Measurements from ENCODE around the gene RNF141.

Gene RNF141

GRCh38 chr11:10550503-10551289, 9.7 kb upstream of the RNF141 start:
- DNase-seq (ENCODE audit: low read depth) = peak; percentile 66
- H3K4me3 ChIP-seq (ENCODE audit: low read length) = no peak overlapping the region
- no peak for TF ChIP-seq CTCF (conservative IDR thresholded peaks at IDR 0.05; ENCODE audit: low read length)

GRCh38 chr11:10544491-10545465, 3.8 kb upstream of the RNF141 start:
- no peak overlapping the region for H3K4me3 ChIP-seq (ENCODE audit: low read length)
- no peak for DNase-seq (ENCODE audit: low read depth)
- no peak for TF ChIP-seq CTCF (conservative IDR thresholded peaks at IDR 0.05; ENCODE audit: low read length)

- DNase-seq (ENCODE audit: low read depth) = no peak
- no peak overlapping the region for H3K4me3 ChIP-seq (ENCODE audit: low read length)
- TF ChIP-seq CTCF (conservative IDR thresholded peaks at IDR 0.05; ENCODE audit: low read length) = no peak
Measured at GRCh38 chr11:10543782-10544181, 2.8 kb upstream of the RNF141 start.

- H3K4me3 ChIP-seq (ENCODE audit: low read length) = no peak overlapping the region
- TF ChIP-seq CTCF (conservative IDR thresholded peaks at IDR 0.05; ENCODE audit: low read length) = no peak
- DNase-seq (ENCODE audit: low read depth) = no peak
Measured at GRCh38 chr11:10542776-10543175, 1.8 kb upstream of the RNF141 start.

- no peak for DNase-seq (ENCODE audit: low read depth)
- no peak for TF ChIP-seq CTCF (conservative IDR thresholded peaks at IDR 0.05; ENCODE audit: low read length)
- H3K4me3 ChIP-seq (ENCODE audit: low read length) = peak overlapping the region; percentile 80
Measured at GRCh38 chr11:10541561-10541930, 559 bp upstream of the RNF141 start.

- peak; percentile 17 for DNase-seq (ENCODE audit: low read depth)
- TF ChIP-seq CTCF (conservative IDR thresholded peaks at IDR 0.05; ENCODE audit: low read length) = no peak
- peak overlapping the region; percentile 80 for H3K4me3 ChIP-seq (ENCODE audit: low read length)
Measured at GRCh38 chr11:10540546-10540914, 457 bp downstream of the RNF141 start.

Measured in AG10803 (cell line).